DOHH2 (cell line): ENCODE data around the gene CHCHD6.
A peak's percentile ranks its signal among the peaks of the same experiment; 100 is the strongest.

Source experiments
- H3F3A ChIP-seq: fragments of 200-600 bp; sonication (generic), shearing (Covaris generic); 2 replicates; pipeline ENCODE4 v1.6.0; 2016; ENCODE audit warnings: antibody characterized with exemption, mild to moderate bottlenecking; ENCODE audit not compliant: control insufficient read depth, insufficient read depth
- H3K27ac ChIP-seq: fragments of 200-600 bp; sonication (generic); 2 replicates; pipeline ENCODE4 v1.5.1; 2014; ENCODE audit warnings: low read depth, mild to moderate bottlenecking, low read length, moderate library complexity
- H3K27me3 ChIP-seq: fragments of 200-600 bp; sonication (generic); 2 replicates; pipeline ENCODE4 v1.6.1; 2014; ENCODE audit warnings: mild to moderate bottlenecking, low read length, mixed read lengths; ENCODE audit not compliant: control insufficient read depth
- H3K36me3 ChIP-seq: fragments of 200-600 bp; sonication (generic); 2 replicates; pipeline ENCODE4 v1.6.1; 2014; ENCODE audit warnings: mild to moderate bottlenecking, low read length, moderate library complexity, mixed read lengths; ENCODE audit not compliant: control insufficient read depth
- H3K4me1 ChIP-seq: fragments of 200-600 bp; sonication (generic); 2 replicates; pipeline ENCODE4 v1.6.1; 2014; ENCODE audit warnings: mild to moderate bottlenecking, low read length, mixed read lengths; ENCODE audit not compliant: control insufficient read depth
- H3K4me2 ChIP-seq: fragments of 200-600 bp; sonication (generic); 2 replicates; pipeline ENCODE4 v1.6.0; 2014; ENCODE audit warnings: mild to moderate bottlenecking, low read length, moderate library complexity
- H3K4me3 ChIP-seq: fragments of 200-600 bp; sonication (generic); 2 replicates; pipeline ENCODE4 v1.5.1; 2014; ENCODE audit warnings: mild to moderate bottlenecking, low read length, mixed read lengths
- H3K79me2 ChIP-seq: fragments of 200-600 bp; sonication (generic); 2 replicates; pipeline ENCODE4 v1.6.1; 2014; ENCODE audit warnings: mild to moderate bottlenecking, low read length, mixed read lengths; ENCODE audit not compliant: control insufficient read depth
- H3K9me2 ChIP-seq: fragments of 200-600 bp; sonication (generic); replicated peaks from 2 replicates; pipeline ENCODE4 v1.6.1; 2014; ENCODE audit warnings: mild to moderate bottlenecking, low read length, mixed read lengths; ENCODE audit not compliant: control insufficient read depth
- H3K9me3 ChIP-seq: fragments of 200-600 bp; sonication (generic); 2 replicates; pipeline ENCODE4 v1.6.1; 2014; ENCODE audit warnings: antibody characterized with exemption, low read length, mixed read lengths; ENCODE audit not compliant: control insufficient read depth, insufficient read depth
- H4K20me1 ChIP-seq: fragments of 200-600 bp; sonication (generic); 2 replicates; pipeline ENCODE4 v1.6.0; 2014; ENCODE audit warnings: low read depth, mild to moderate bottlenecking, antibody characterized with exemption, low read length, moderate library complexity; ENCODE audit not compliant: control insufficient read depth, insufficient read depth
- CTCF ChIP-seq: fragments of 200-600 bp; sonication (generic); IDR thresholded peaks from one replicate; pipeline ENCODE4 v1.5.1; 2014; ENCODE audit warnings: antibody characterized with exemption, mild to moderate bottlenecking, low read depth, low read length; ENCODE audit not compliant: poor library complexity, severe bottlenecking
- EZH2phosphoT487 ChIP-seq: fragments of 200-600 bp; sonication (generic); IDR thresholded peaks from 2 replicates; pipeline ENCODE4 v1.6.1; 2017; ENCODE audit warnings: borderline replicate concordance, mild to moderate bottlenecking, antibody characterized with exemption, low read length, moderate library complexity, mixed read lengths

The CHCHD6 gene

GRCh38 chr3:126952261-126952982 is 248.4 kb downstream of the CHCHD6 start:
- no peak overlapping the region for H3K27ac ChIP-seq
- no peaks in the 10 kb centered on the region for H3F3A ChIP-seq
- no peaks in the 10 kb centered on the region for H3K27me3 ChIP-seq
- H3K9me2 ChIP-seq = no peaks in the 10 kb centered on the region
- H3K4me2 ChIP-seq = no peak overlapping the region
- H3K4me1 ChIP-seq = peaks cover 31% of the 10 kb centered on the region
- TF ChIP-seq CTCF = no peak
- no peak for TF ChIP-seq EZH2phosphoT487
- H4K20me1 ChIP-seq = no peaks in the 10 kb centered on the region
- no peaks in the 10 kb centered on the region for H3K79me2 ChIP-seq
- H3K36me3 ChIP-seq = no peaks in the 10 kb centered on the region
- no peaks in the 10 kb centered on the region for H3K9me3 ChIP-seq
- no peak overlapping the region for H3K4me3 ChIP-seq

GRCh38 chr3:126952983-126953660 is 249.1 kb downstream of the CHCHD6 start:
- TF ChIP-seq CTCF (no peak), EZH2phosphoT487 (no peak)
- Histone ChIP-seq H3K36me3 (no peaks in the 10 kb centered on the region), H3K4me3 (no peak overlapping the region), H3K4me1 (peaks cover 31% of the 10 kb centered on the region), H3K27me3 (no peaks in the 10 kb centered on the region), H3F3A (no peaks in the 10 kb centered on the region), H3K9me3 (no peaks in the 10 kb centered on the region), H3K79me2 (no peaks in the 10 kb centered on the region), H4K20me1 (no peaks in the 10 kb centered on the region), H3K27ac (no peak overlapping the region), H3K4me2 (no peak overlapping the region), H3K9me2 (no peaks in the 10 kb centered on the region)

- Histone ChIP-seq H3K4me3 (peak overlapping the region; percentile 13; the same call in 1 of the 2 replicates), H3K36me3 (no peaks in the 10 kb centered on the region), H3K4me2 (peak overlapping the region; percentile 38), H3K27ac (peak overlapping the region; percentile 51), H3K9me2 (no peaks in the 10 kb centered on the region), H3K79me2 (no peaks in the 10 kb centered on the region), H4K20me1 (no peaks in the 10 kb centered on the region), H3F3A (no peaks in the 10 kb centered on the region), H3K27me3 (no peaks in the 10 kb centered on the region), H3K9me3 (no peaks in the 10 kb centered on the region), H3K4me1 (peaks cover 31% of the 10 kb centered on the region)
- TF ChIP-seq EZH2phosphoT487 (no peak), CTCF (no peak)
Observed at GRCh38 chr3:126954141-126954842, 250.3 kb downstream of the CHCHD6 start.
